Gastroesophageal sphincter (tissue), 4 donors: ENCODE data around the gene JUN. TPM values are rescaled to one million over a fixed set of nuclear protein-coding genes. Genes with fewer than 3 reads are reported as not detected.
A peak's percentile ranks its signal among the peaks of the same experiment; 100 is the strongest.

Source experiments
- ATAC-seq: fragments of 150-250 bp; one replicate; pipeline ENCODE4 v1.9.1; 2016; ENCODE audit warnings: mild to moderate bottlenecking, moderate library complexity
- H3K27ac ChIP-seq, 4 donors: fragments of 200-600 bp; sonication (generic) in 3 of 4; 1 replicate in 3 of 4; 2 replicates in 1 of 4; pipeline ENCODE4 v1.5.1; 2016 to 2019
- H3K27me3 ChIP-seq: fragments of 200-600 bp; sonication (generic); one replicate; pipeline ENCODE4 v1.5.1; 2019
- H3K36me3 ChIP-seq, 2 donors: fragments of 200-600 bp; sonication (generic); one replicate each; pipeline ENCODE4 v1.5.1; 2019; ENCODE audit warnings: control low read depth in 1 of 2
- H3K4me1 ChIP-seq, 3 donors: fragments of 200-600 bp; sonication (generic); 1 replicate in 2 of 3; 2 replicates in 1 of 3; pipeline ENCODE4 v1.5.1; 2016 to 2019; ENCODE audit warnings: control low read depth in 2 of 3
- H3K4me3 ChIP-seq, 2 donors: fragments of 200-600 bp; sonication (generic); one replicate each; pipeline ENCODE4 v1.5.1; 2019; ENCODE audit warnings: mild to moderate bottlenecking in 1 of 2, moderate library complexity in 1 of 2
- H3K9me3 ChIP-seq, 3 donors: fragments of 200-600 bp; sonication (generic); one replicate each; pipeline ENCODE4 v1.5.1; 2017 to 2019; ENCODE audit warnings: control low read depth in 2 of 3
- EP300 ChIP-seq: sonication (generic); formaldehyde crosslinking; IDR thresholded peaks from one replicate; pipeline ENCODE4 v1.6.1; 2017; ENCODE audit warnings: antibody characterized with exemption, mild to moderate bottlenecking
- POLR2A ChIP-seq, 2 donors: fragments of 450-650 bp; IDR thresholded peaks; one replicate each; pipeline ENCODE4 v1.6.1; 2017; ENCODE audit warnings: antibody characterized with exemption in 2 of 2, mild to moderate bottlenecking in 2 of 2, moderate library complexity in 1 of 2
- POLR2AphosphoS5 ChIP-seq: sonication (generic); formaldehyde crosslinking; IDR thresholded peaks from one replicate; pipeline ENCODE4 v1.6.1; 2017; ENCODE audit warnings: antibody characterized with exemption
- WGBS, 2 donors: methylation state at CpG; one replicate each; pipeline ENCODE4 v1.1.5; 2018; ENCODE audit warnings: low coverage in 1 of 2; 5-methylcytosine and 5-hydroxymethylcytosine counted together
- total RNA-seq, 4 donors: library from RNA; depleted of rRNA; stranded (reverse); fragments of >200 nt; gene quantifications; one replicate each; pipeline ENCODE4 v1.1.0, GENCODE V29; 2016
- TF ChIP-seq, protein P1 (sequence below), 4 experiments: fragments of 200-600 bp in 2 of 4; fragments of 450-650 bp in 2 of 4; sonication (generic) in 1 of 4; IDR thresholded peaks; one replicate each; pipeline ENCODE4 v1.5.1; 2017 to 2019; ENCODE audit warnings: antibody characterized with exemption in 4 of 4, mild to moderate bottlenecking in 2 of 4, moderate library complexity in 2 of 4

The JUN gene
- total RNA-seq, 4 donors from 2014 or later: 102 to 145 (median 105) TPM

DNA sequence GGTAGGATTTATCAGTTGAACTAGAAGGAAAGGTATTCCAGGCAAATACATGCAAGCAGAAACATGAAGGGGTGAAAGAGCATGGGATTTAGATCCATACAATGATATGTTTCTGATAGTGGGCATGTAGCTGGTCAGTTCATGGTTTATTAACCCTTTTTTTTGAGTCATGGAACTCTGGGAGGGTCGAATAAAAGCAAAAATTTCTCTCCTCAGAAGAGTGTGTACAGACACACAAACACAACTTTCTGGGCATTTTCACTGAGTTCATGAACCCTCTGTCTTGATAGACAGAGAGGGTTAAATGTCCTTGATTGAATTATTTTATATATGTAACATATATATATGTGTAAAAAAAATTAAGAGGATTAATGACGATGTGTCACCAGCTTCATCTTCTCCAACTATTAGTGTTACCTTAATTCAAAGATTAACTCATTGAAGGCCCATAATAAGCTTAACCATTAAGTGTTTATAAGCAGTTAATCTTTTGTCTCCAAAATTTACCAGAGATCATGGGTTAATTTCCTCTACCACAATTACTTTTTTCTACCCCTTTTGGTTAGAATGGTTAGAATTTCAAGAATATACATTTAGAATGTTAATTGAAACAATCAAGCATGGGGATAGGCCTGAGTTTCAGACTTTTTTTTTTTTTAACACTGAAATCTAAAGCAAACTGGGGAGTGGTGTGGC, 4.6 kb downstream of the JUN start:
- Histone ChIP-seq H3K4me1 (peaks cover 0 to 22% (median 3%) of the 10 kb centered on the region in 3 donors), H3K27me3 (no peaks in the 10 kb centered on the region), H3K27ac (peak overlapping the region in 3 of 4 donors; percentile 98 to 100 (median 100)), H3K36me3 (no peaks in the 10 kb centered on the region), H3K4me3 (no peak overlapping the region), H3K9me3 (no peaks in the 10 kb centered on the region)
- ATAC-seq: no peak
- WGBS, 2 donors: 24 to 74% methylated on average over 2 of the region's 2 CpGs
- TF ChIP-seq EP300 (no peak), POLR2A (IDR thresholded peaks at IDR 0.05) (no peak), POLR2AphosphoS5 (peak; percentile 29)
- TF ChIP-seq, protein P1, sequence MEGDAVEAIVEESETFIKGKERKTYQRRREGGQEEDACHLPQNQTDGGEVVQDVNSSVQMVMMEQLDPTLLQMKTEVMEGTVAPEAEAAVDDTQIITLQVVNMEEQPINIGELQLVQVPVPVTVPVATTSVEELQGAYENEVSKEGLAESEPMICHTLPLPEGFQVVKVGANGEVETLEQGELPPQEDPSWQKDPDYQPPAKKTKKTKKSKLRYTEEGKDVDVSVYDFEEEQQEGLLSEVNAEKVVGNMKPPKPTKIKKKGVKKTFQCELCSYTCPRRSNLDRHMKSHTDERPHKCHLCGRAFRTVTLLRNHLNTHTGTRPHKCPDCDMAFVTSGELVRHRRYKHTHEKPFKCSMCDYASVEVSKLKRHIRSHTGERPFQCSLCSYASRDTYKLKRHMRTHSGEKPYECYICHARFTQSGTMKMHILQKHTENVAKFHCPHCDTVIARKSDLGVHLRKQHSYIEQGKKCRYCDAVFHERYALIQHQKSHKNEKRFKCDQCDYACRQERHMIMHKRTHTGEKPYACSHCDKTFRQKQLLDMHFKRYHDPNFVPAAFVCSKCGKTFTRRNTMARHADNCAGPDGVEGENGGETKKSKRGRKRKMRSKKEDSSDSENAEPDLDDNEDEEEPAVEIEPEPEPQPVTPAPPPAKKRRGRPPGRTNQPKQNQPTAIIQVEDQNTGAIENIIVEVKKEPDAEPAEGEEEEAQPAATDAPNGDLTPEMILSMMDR (IDR thresholded peaks at IDR 0.05): no peak

DNA sequence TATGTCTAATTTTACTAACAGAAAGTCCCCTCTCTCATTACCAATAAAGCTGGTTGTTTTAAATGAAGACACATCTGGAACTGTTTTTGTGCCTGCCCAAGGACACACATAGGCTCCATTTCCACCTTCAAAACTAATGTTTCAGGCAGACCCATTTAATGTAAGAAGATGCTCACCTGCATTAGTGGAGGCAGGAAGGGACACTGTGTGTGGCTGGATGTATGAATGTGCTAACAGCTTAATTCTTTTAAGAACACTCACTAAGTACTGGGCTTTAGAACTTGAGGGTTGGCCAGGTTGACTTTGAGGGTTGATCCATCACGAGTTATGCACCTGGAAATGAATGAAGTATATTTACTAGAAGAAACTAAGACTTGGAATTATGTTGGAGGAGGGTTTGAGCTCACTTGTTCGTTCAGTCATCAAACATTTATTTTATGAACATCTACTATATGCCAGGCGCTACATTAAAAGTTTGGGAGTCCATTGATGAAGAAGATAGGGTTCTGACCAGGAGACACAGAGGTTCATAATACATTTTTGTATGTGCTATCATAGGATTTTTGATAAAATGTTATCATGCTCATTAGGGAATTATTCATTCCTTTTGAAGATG, 5.4 kb downstream of the JUN start:
- no peaks in the 10 kb centered on the region for H3K36me3 ChIP-seq
- no peaks in the 10 kb centered on the region for H3K27me3 ChIP-seq
- no peak overlapping the region for H3K27ac ChIP-seq
- peaks cover 0 to 29% (median 9%) of the 10 kb centered on the region in 3 donors for H3K4me1 ChIP-seq
- H3K9me3 ChIP-seq: no peaks in the 10 kb centered on the region
- 70 to 83% methylated on average over 2 to 3 of the region's 3 CpGs for WGBS, 2 donors
- no peak for ATAC-seq
- TF ChIP-seq POLR2AphosphoS5: no peak
- no peak for TF ChIP-seq POLR2A (IDR thresholded peaks at IDR 0.05)
- TF ChIP-seq, protein P1 (IDR thresholded peaks at IDR 0.05): no peak
- no peak for TF ChIP-seq EP300
- no peak overlapping the region for H3K4me3 ChIP-seq

DNA sequence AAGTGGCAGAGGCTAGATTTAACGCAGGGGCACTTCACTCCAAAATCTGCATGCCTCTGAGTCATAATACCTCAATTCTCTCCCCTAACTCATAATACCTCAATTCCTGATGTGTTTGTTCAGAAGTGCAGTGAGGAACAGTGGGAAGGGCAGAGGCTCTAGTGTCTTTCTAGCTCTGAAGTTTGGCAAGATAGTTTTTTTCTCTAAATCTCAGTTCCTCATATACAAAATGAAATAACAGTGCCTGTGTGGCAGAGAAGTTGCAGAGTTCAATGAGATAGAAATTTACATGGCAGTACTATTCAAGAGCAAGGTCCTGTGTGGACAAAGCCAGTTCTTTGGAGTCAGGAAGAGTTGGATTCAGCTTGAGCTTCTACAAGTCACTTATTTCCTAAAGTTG, 9.8 kb downstream of the JUN start:
- Histone ChIP-seq H3K4me3 (no peak overlapping the region), H3K36me3 (no peaks in the 10 kb centered on the region), H3K27ac (peak overlapping the region in 3 of 4 donors; percentile 70 to 80 (median 78)), H3K9me3 (no peaks in the 10 kb centered on the region), H3K4me1 (peaks cover 0 to 17% (median 11%) of the 10 kb centered on the region in 3 donors), H3K27me3 (no peaks in the 10 kb centered on the region)
- WGBS, 2 donors: 70 to 89% methylated on average over 1 of the region's 1 CpG
- TF ChIP-seq POLR2AphosphoS5 (no peak), POLR2A (IDR thresholded peaks at IDR 0.05) (no peak), EP300 (no peak)
- TF ChIP-seq, protein P1 (IDR thresholded peaks at IDR 0.05): no peak
- no peak for ATAC-seq

DNA sequence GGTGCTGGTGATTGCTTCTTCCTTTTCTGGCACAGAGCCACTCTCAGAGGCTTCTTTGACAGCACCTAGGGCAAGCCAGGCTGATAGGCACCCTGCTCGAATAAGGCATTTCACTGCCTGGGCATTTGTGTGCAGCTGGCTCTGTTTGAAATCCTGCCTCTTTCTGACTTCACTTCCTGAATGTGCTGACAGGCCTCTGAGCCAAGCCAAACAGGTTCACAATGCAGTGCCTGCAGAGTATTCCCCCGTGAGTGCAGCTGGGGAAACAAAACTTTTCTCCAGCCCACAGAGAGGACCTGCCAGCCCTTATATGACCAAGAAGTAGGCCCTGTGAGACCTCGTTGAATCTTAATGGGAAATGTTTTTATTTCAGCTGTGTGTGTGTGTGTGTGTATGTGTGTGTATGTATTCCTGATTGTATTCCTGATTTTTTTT, 10.4 kb downstream of the JUN start:
- peak overlapping the region in 3 of 4 donors; percentile 70 to 80 (median 78) for H3K27ac ChIP-seq
- TF ChIP-seq, protein P1 (IDR thresholded peaks at IDR 0.05): peak in 1 of 4 experiments; percentile 3
- peak; percentile 9 for TF ChIP-seq POLR2AphosphoS5
- TF ChIP-seq EP300: no peak
- no peak for TF ChIP-seq POLR2A (IDR thresholded peaks at IDR 0.05)
- no peaks in the 10 kb centered on the region for H3K36me3 ChIP-seq
- WGBS, 2 donors: 0% methylated on average over 2 of the region's 3 CpGs
- no peaks in the 10 kb centered on the region for H3K9me3 ChIP-seq
- ATAC-seq: peak; percentile 66
- no peaks in the 10 kb centered on the region for H3K27me3 ChIP-seq
- H3K4me1 ChIP-seq: peaks cover 0 to 21% (median 11%) of the 10 kb centered on the region in 3 donors
- no peak overlapping the region for H3K4me3 ChIP-seq
